Fibroblast of pulmonary artery (primary cell): Measurements from ENCODE around the gene HS3ST6.
A peak's percentile ranks its signal among the peaks of the same experiment; 100 is the strongest.
"Not testable (repeated sequence)": the region's sequence is repeated elsewhere in the genome, so short reads cannot be mapped to it uniquely, and the experiment has no call there.

Source experiments
- DNase-seq: peaks from one replicate; pipeline ENCODE4 v3.0.0-alpha.2; 2010; ENCODE audit warnings: low read depth
- H3K4me3 ChIP-seq: replicated peaks from 2 replicates; pipeline ENCODE4 v1.5.1; 2011; ENCODE audit warnings: low read depth, mild to moderate bottlenecking, control low read depth, low read length, moderate library complexity
- CTCF ChIP-seq: IDR thresholded peaks from 2 replicates; pipeline ENCODE4 v1.5.1; 2011; ENCODE audit warnings: mild to moderate bottlenecking, control low read depth, low read length, inconsistent platforms; ENCODE audit errors: missing control alignments

HS3ST6 gene

GRCh38 chr16:1944612-1945199 lies 26.5 kb upstream of the HS3ST6 start:
- no peak overlapping the region for H3K4me3 ChIP-seq
- no peak for TF ChIP-seq CTCF
- no peak for DNase-seq

- DNase-seq, result peak; percentile 98
- no peak for TF ChIP-seq CTCF
- peak within 1 kb of the TSS; percentile 89 for H3K4me3 ChIP-seq
Observed at GRCh38 chr16:1942810-1943726, 24.9 kb upstream of the HS3ST6 start, which contains the start of gene MSRB1. TSS of gene MSRB1 (minus strand) at chr16:1943199. CDS start at chr16:1943156, 43 bp downstream.

DNA sequence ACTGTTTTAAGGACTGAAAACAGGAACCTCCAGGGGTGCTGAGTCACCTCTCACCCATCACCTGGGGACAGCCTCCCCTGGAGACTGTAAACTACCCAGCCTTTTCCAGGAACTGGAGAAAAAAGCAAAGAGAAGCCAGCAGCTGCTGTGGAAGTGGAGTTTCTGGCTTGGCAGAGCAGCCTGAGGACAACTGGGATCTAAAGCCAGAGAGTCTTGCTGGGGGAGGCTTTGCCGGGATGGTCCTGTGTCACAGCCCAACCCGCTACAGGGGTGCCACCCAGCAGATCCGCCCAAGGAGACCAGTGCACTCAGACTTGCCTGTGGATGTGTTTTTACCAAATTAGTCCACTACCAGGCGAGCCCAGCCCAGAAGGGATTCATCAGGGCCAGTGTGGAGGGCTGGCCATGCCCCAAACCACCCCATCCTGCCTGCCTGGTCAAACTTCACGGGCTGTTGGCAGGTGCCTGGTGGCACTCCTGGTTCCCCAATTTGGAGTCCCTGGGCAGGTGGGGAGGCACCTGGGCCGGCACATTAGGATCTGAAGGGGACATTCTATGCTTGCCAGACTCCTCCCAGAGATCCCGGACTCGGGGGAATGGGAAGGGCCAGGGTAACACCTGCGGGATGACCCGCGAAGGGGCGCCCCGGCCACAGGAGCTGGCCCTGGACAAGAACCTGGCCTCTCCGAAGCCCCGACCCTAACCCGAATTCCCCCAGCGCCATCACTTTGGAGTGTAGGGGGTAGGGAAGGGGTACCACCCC lies 24.0 kb upstream of the HS3ST6 start:
- DNase-seq, result peak; percentile 28
- TF ChIP-seq CTCF, result no peak
- peak overlapping the region; percentile 89 for H3K4me3 ChIP-seq

DNA sequence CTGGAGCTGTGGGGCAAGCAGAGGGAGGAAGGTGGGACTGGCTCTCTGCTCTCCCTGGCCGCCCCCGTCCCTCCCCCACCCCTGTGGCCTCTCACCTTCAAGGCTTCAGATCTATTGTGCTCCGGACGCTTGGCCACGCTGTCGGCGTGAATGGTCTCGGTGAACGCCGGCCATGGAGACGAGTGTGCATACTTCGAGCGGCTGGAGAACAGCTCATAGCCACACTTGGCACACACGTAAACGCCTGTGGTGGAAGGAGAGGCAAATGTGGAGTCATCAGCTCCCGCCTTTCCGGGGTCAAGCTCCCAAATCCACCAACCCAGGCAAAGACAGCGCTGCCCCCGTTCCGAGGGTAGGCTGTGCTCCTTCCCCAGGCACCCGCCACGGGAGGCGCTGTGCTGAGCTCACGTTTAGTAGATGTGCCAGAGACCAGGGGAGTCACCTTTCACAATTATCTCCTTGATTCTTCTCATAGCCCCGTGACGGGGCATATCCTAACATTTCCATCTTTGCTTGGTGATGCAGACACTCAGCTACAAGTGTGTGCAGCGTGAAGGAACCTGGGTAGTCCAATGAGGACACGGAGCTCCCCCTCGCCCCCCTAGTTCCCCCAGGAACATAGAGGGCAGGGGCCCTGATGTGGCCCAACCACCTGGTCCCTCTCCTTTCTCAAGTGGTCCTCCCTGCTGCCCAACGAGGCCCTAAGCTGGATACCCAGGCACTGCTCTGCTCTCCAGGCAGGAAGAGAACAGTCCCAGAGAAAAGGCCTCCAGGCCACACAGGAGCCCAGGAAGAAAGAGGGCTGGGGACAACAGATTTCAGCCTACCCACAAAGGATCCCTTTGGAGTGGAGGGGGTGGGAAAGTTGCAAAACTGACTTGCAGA lies 23.2 kb upstream of the HS3ST6 start:
- no peak for TF ChIP-seq CTCF
- DNase-seq, result no peak
- H3K4me3 ChIP-seq, result peak overlapping the region; percentile 89

- no peak overlapping the region for H3K4me3 ChIP-seq
- no peak for DNase-seq
- TF ChIP-seq CTCF, result no peak
Observed at GRCh38 chr16:1940273-1941161, 22.3 kb upstream of the HS3ST6 start.

DNA sequence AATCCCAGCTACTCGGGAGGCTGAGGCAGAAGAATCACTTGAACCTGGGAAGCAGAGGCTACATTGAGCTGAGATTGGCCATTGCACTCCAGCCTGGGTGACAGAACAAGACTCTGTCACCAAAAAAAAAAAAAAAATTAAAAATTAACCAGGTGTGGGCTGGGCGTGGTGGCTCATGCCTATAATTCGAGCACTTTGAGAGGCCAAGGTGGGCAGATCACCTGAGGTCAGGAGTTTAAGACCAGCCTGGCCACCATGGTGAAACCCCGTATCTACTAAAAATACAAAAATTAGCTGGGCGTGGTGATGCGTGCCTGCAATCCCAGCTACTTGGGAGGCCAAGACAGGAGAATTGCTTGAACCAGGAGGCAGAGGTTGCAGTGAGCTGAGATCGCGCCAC lies 21.6 kb upstream of the HS3ST6 start:
- not testable (repeated sequence) for H3K4me3 ChIP-seq, DNase-seq
